Epithelial cell of umbilical artery (primary cell): ENCODE data around the gene CFAP157. TPM values are rescaled to one million over a fixed set of nuclear protein-coding genes. Genes with fewer than 3 reads are reported as not detected.

Source experiments
- total RNA-seq: library from RNA; depleted of rRNA; stranded (reverse); fragments of >200 nt; gene quantifications from 2 replicates; pipeline ENCODE4 v1.2.3, GENCODE V29; 2014

CFAP157 gene
- total RNA-seq, result not detected in 2 replicates

DNA sequence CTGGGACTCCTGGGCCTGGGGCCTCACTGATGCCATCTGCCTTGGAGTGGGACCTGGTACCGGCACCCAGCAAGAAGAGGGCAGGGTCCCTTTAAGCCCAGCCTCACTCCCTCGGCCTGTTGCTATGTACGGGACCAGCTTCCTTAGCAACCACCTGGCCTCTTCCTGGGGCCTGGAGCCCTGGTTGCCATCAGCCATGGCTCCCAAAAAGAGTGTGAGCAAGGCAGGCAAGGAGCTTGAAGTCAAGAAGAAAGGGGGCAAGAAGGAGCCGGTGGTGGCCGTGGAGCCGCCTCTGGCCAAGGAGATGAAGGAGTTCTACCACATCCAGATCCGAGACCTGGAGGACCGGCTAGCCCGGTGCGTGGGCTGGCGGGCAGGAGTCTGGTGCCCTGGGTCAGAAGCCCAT is at the start of gene CFAP157:
TSS of gene CFAP157 (plus strand) at position 153 of the 406 bp plus-strand sequence. CDS start at position 197, 44 bp downstream.

DNA sequence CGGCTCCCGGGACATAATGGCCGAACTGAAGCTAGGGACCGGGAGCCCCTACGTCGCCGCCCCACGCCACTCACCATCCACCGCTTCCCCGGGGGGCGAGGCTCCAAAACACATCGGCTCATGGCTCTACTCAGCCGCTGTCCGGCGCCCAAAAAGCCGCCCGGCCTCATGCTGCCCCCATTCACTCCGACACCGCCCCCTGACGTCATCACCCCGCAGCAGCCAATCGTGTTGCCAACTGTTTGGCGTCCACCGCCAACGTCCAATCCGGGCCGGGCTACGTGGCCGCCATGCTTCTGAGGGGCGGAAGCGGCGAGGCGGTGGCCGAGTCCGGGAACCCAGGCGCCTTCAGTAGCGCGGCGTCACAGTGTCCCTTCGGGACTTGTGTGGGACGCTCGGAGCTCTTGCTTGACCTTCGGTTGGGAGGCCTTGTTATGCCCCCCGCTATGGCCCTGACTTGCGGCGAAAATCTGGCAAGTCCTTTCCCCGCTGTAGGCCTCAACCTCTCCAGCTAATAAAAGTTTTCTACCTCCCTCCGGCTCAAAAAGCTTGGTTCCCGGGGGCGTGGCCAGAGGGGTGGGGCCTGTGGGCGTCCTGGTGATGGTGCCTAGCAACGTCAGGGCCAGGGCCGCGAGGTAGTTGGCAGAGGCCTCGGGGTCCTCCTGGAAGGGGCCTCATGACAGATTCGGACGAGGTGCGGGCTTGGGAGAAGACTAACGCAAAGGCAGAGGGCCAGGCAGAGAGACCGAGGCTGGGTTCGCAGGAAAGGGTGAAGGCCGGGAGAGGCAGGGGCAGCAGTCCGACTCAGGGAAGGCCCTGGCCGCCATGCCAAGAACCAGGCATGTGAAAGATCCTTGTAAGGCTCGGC is 8.9 kb downstream of the CFAP157 start, which contains the start of the genes PTRH1 and TTC16:
TSS of gene PTRH1 (minus strand) at position 194 of the 868 bp plus-strand sequence. CDS start at position 170, 24 bp downstream.
TSS of gene TTC16 (plus strand) at position 610 of the 868 bp plus-strand sequence. CDS start at position 677, 67 bp downstream.

DNA sequence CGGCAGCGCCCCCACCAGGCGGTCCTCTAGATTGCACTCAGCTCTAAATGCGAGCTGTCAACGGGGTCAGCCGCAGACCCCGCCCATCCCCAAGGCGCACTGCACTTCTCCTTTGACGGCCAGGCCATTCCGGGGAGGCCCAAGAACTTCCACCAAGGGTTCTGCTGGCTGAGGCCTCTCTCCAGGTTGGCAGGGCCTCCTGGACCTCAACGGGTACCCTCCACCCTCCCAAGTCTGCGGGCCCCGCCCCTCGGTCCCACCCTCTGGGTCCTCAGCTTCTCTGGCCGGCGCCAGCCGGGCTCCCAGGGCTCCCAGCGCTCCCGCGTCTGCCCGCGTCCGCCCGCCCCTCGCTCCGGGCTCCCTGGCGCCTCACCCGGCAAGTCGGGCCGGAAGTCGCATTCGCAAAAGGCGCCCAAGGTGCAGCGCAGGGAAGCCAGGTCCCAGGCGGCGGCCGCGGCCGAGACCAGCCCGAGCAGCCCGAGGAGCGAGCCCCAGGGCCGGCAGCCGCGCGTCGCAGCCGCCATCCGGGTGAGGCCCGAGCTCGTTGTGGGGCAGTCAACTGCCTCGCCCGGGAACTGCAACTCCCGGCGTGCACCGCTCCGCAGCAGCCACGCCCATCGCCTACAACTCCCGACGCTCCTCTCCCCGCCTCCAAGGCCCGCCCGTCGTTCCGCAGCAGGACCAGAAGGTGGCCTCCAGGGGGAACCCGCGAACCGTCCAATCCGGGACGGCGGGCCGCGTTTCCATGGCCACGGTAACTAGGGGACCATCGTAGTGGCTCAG is 28.1 kb downstream of the CFAP157 start, which contains the start of gene TOR2A:
TSS of gene TOR2A (minus strand) at position 548 of the 783 bp plus-strand sequence. CDS start at position 524, 24 bp downstream.

Other genes with a start within 250 kb of the CFAP157 start
- 14.9 and 76.7 TPM in 2 replicates for gene STXBP1, start 94.7 kb upstream of the CFAP157 start, total RNA-seq
- gene PTRH1, start 8.7 kb downstream of the CFAP157 start, total RNA-seq, result 30.7 and 35.4 TPM in 2 replicates
- not detected in 2 replicates for gene TTC16, start 9.1 kb downstream of the CFAP157 start, total RNA-seq
- gene TOR2A, start 28.3 kb downstream of the CFAP157 start, total RNA-seq, result 7.3 and 8.8 TPM in 2 replicates
- gene SH2D3C, start 71.7 kb downstream of the CFAP157 start, total RNA-seq, result 40.4 and 57.2 TPM in 2 replicates
- 124 and 162 TPM in 2 replicates for gene CDK9, start 79.0 kb downstream of the CFAP157 start, total RNA-seq
- gene FPGS, start 95.9 kb downstream of the CFAP157 start, total RNA-seq, result 73.7 and 110 TPM in 2 replicates
- 12.6 and 38.3 TPM in 2 replicates for gene ENG, start 147.7 kb downstream of the CFAP157 start, total RNA-seq
- 30.1 and 43.5 TPM in 2 replicates for gene AK1, start 170.7 kb downstream of the CFAP157 start, total RNA-seq
- gene ST6GALNAC6, start 192.6 kb downstream of the CFAP157 start, total RNA-seq, result 23.4 and 32.2 TPM in 2 replicates
- gene ST6GALNAC4, start 210.1 kb downstream of the CFAP157 start, total RNA-seq, result 38.3 and 53.8 TPM in 2 replicates
- gene PIP5KL1, start 223.8 kb downstream of the CFAP157 start, total RNA-seq, result 0.65 and 0.91 TPM in 2 replicates
- gene DPM2, start 230.9 kb downstream of the CFAP157 start, total RNA-seq, result 5.9 and 8.8 TPM in 2 replicates